SK-N-SH treated with all-trans-retinoic acid at 6 μM for 48 hours (cell line): ENCODE data around the gene ARL4C.

Experiments used
- ATAC-seq: fragments of 200-7000 bp; cut with Tn5 transposase; 3 replicates; pipeline ENCODE4 v1.9.1; 2020; ENCODE audit warnings: mild to moderate bottlenecking, moderate library complexity
- ARNTL ChIP-seq: fragments of 450-650 bp; formaldehyde crosslinking; IDR thresholded peaks from 2 replicates; pipeline ENCODE4 v1.5.0; 2020; ENCODE audit warnings: low read depth, mild to moderate bottlenecking, moderate library complexity, borderline replicate concordance
- BACH2 ChIP-seq: fragments of 250-450 bp; sonication (Bioruptor Pico); IDR thresholded peaks from 2 replicates; pipeline ENCODE4 v1.9.0; 2021; ENCODE audit warnings: mild to moderate bottlenecking, borderline replicate concordance
- CREB5 ChIP-seq: fragments of 250-450 bp; sonication (Bioruptor Pico); IDR thresholded peaks from 2 replicates; pipeline ENCODE4 v1.5.1; 2020; ENCODE audit warnings: low read depth, mild to moderate bottlenecking, moderate library complexity
- CSDC2 ChIP-seq: fragments of 250-450 bp; sonication (Bioruptor Pico); IDR thresholded peaks from 2 replicates; pipeline ENCODE4 v1.5.0; 2020; ENCODE audit warnings: mild to moderate bottlenecking, moderate library complexity
- CSRNP3 ChIP-seq: fragments of 250-450 bp; sonication (Bioruptor Pico); IDR thresholded peaks from 2 replicates; pipeline ENCODE4 v1.5.1; 2021; ENCODE audit warnings: mild to moderate bottlenecking, moderate library complexity
- ESRRG ChIP-seq: fragments of 250-450 bp; sonication (Bioruptor Pico); IDR thresholded peaks from 2 replicates; pipeline ENCODE4 v1.6.1; 2021; ENCODE audit warnings: mild to moderate bottlenecking
- GLIS3 ChIP-seq: fragments of 250-450 bp; sonication (Bioruptor Pico); IDR thresholded peaks from 2 replicates; pipeline ENCODE4 v1.5.0; 2020; ENCODE audit warnings: mild to moderate bottlenecking, moderate library complexity
- ISL1 ChIP-seq: fragments of 250-450 bp; sonication (Bioruptor Pico); IDR thresholded peaks from 2 replicates; pipeline ENCODE4 v2.1.2; 2022; ENCODE audit warnings: mild to moderate bottlenecking, moderate library complexity
- OSR1 ChIP-seq: fragments of 250-450 bp; sonication (Bioruptor Pico); IDR thresholded peaks from 2 replicates; pipeline ENCODE4 v1.8.0; 2022; ENCODE audit warnings: moderate library complexity, mild to moderate bottlenecking, inconsistent platforms
- PATZ1 ChIP-seq: fragments of 250-450 bp; sonication (Bioruptor Pico); IDR thresholded peaks from 2 replicates; pipeline ENCODE4 v1.8.0; 2020; ENCODE audit warnings: mild to moderate bottlenecking, moderate library complexity, borderline replicate concordance
- POU6F1 ChIP-seq: fragments of 250-450 bp; sonication (Bioruptor Pico); IDR thresholded peaks from 2 replicates; pipeline ENCODE4 v1.8.0; 2021; ENCODE audit warnings: low read depth, mild to moderate bottlenecking, moderate library complexity, borderline replicate concordance
- PPARA ChIP-seq: fragments of 250-450 bp; sonication (Bioruptor Pico); IDR thresholded peaks from 2 replicates; pipeline ENCODE4 v1.5.0; 2020; ENCODE audit warnings: mild to moderate bottlenecking, borderline replicate concordance
- RARB ChIP-seq: fragments of 250-450 bp; sonication (Bioruptor Pico); IDR thresholded peaks from 2 replicates; pipeline ENCODE4 v1.8.0; 2021; ENCODE audit warnings: mild to moderate bottlenecking, moderate library complexity
- SNAI2 ChIP-seq: fragments of 250-450 bp; sonication (Bioruptor Pico); IDR thresholded peaks from 2 replicates; pipeline ENCODE4 v1.5.0; 2020; ENCODE audit warnings: mild to moderate bottlenecking, moderate library complexity
- TCF4 ChIP-seq: fragments of 250-450 bp; sonication (Bioruptor Pico); IDR thresholded peaks from 2 replicates; pipeline ENCODE4 v1.8.0; 2021; ENCODE audit warnings: mild to moderate bottlenecking, moderate library complexity, borderline replicate concordance
- TOX ChIP-seq: fragments of 250-450 bp; sonication (Bioruptor Pico); IDR thresholded peaks from 2 replicates; pipeline ENCODE4 v1.8.0; 2021; ENCODE audit warnings: mild to moderate bottlenecking, moderate library complexity, borderline replicate concordance
- ZC3H10 ChIP-seq: fragments of 250-450 bp; sonication (Bioruptor Pico); IDR thresholded peaks from 2 replicates; pipeline ENCODE4 v1.5.1; 2021; ENCODE audit warnings: mild to moderate bottlenecking, moderate library complexity
- ZFP3 ChIP-seq: fragments of 250-450 bp; sonication (Bioruptor Pico); IDR thresholded peaks from 2 replicates; pipeline ENCODE4 v1.5.0; 2020; ENCODE audit warnings: mild to moderate bottlenecking, moderate library complexity
- ZFP30 ChIP-seq: fragments of 450-650 bp; formaldehyde crosslinking; IDR thresholded peaks from 2 replicates; pipeline ENCODE4 v1.5.0; 2022; ENCODE audit warnings: mild to moderate bottlenecking, moderate library complexity
- ZNF565 ChIP-seq: fragments of 450-650 bp; formaldehyde crosslinking; conservative IDR thresholded peaks from 2 replicates; pipeline ENCODE4 v1.5.0; 2020; ENCODE audit warnings: low read depth, mild to moderate bottlenecking, moderate library complexity
- ZNF8 ChIP-seq: fragments of 450-650 bp; formaldehyde crosslinking; IDR thresholded peaks from 2 replicates; pipeline ENCODE4 v1.5.0; 2020; ENCODE audit warnings: mild to moderate bottlenecking, moderate library complexity

ARL4C gene

GRCh38 chr2:234469251-234469845 lies 27.5 kb downstream of the ARL4C start (continued):
- TF ChIP-seq CSRNP3 (no peak), ZNF8 (CRISPR knock-in tag) (no peak), POU6F1 (no peak), OSR1 (CRISPR knock-in tag) (no peak), TCF4 (no peak), ZFP3 (CRISPR knock-in tag) (no peak), ISL1 (CRISPR knock-in tag) (no peak), SNAI2 (CRISPR knock-in tag) (no peak), ESRRG (CRISPR knock-in tag) (no peak), ZNF565 (CRISPR knock-in tag) (no peak), GLIS3 (CRISPR knock-in tag) (no peak)

- peak; percentile 78 for ATAC-seq
- no peak for TF ChIP-seq TOX
- peak; percentile 73 for TF ChIP-seq ZNF8 (CRISPR knock-in tag)
- TF ChIP-seq CREB5 (CRISPR knock-in tag), result no peak
- TF ChIP-seq GLIS3 (CRISPR knock-in tag), result no peak
- TF ChIP-seq ZC3H10 (CRISPR knock-in tag), result no peak
- TF ChIP-seq OSR1 (CRISPR knock-in tag), result no peak
- TF ChIP-seq ARNTL (CRISPR knock-in tag), result no peak
- no peak for TF ChIP-seq ESRRG (CRISPR knock-in tag)
- TF ChIP-seq POU6F1, result no peak
- TF ChIP-seq CSDC2 (CRISPR knock-in tag), result no peak
- no peak for TF ChIP-seq ZFP3 (CRISPR knock-in tag)
- no peak for TF ChIP-seq SNAI2 (CRISPR knock-in tag)
- TF ChIP-seq ZNF565 (CRISPR knock-in tag), result no peak
- no peak for TF ChIP-seq RARB (CRISPR knock-in tag)
- no peak for TF ChIP-seq PATZ1 (CRISPR knock-in tag)
- TF ChIP-seq BACH2 (CRISPR knock-in tag), result no peak
- 0 out of 2 replicates have a peak, but pooled peaks have one; percentile 28 for TF ChIP-seq TCF4
These were observed 28.4 kb downstream of the ARL4C start for GRCh38 chr2:234468503-234468902.

- no peak for ATAC-seq
- TF ChIP-seq PATZ1 (CRISPR knock-in tag) (no peak), TOX (no peak), PPARA (CRISPR knock-in tag) (no peak), BACH2 (CRISPR knock-in tag) (no peak), ARNTL (CRISPR knock-in tag) (no peak), ZNF565 (CRISPR knock-in tag) (no peak), ISL1 (CRISPR knock-in tag) (no peak), POU6F1 (no peak), ZFP30 (CRISPR knock-in tag) (no peak), SNAI2 (CRISPR knock-in tag) (no peak), ZC3H10 (CRISPR knock-in tag) (no peak), ESRRG (CRISPR knock-in tag) (no peak), CSDC2 (CRISPR knock-in tag) (no peak), GLIS3 (CRISPR knock-in tag) (no peak), OSR1 (CRISPR knock-in tag) (no peak), CSRNP3 (no peak), TCF4 (no peak)
These were observed 29.6 kb downstream of the ARL4C start for GRCh38 chr2:234467289-234467688.
